Esophagus squamous epithelium (tissue), 5 donors: Measurements from ENCODE around the gene PRADC1. TPM values are rescaled to one million over a fixed set of nuclear protein-coding genes. Genes with fewer than 3 reads are reported as not detected.
"Not testable (repeated sequence)": the region's sequence is repeated elsewhere in the genome, so short reads cannot be mapped to it uniquely, and the experiment has no call there.

ENCODE experiments used
- DNase-seq: peaks from one replicate; lab custom pipeline; 2025; lab: John Stamatoyannopoulos, UW
- H3K27ac ChIP-seq, 4 donors: fragments of 200-600 bp; sonication (generic); one replicate each; pipeline ENCODE4 v1.5.1; 2016 to 2019; ENCODE audit warnings: mild to moderate bottlenecking in 1 of 4
- H3K27me3 ChIP-seq, 4 donors: fragments of 200-600 bp; sonication (generic); 1 replicate in 3 of 4; 2 replicates in 1 of 4; pipeline versions ENCODE4 v1.5.1 to v1.6.0; 2017 to 2021; ENCODE audit warnings: antibody characterized with exemption in 1 of 4
- H3K36me3 ChIP-seq, 3 donors: fragments of 200-600 bp; sonication (generic); one replicate each; pipeline ENCODE4 v1.5.1; 2016 to 2019
- H3K4me1 ChIP-seq, 3 donors: fragments of 200-600 bp; sonication (generic); one replicate each; pipeline ENCODE4 v1.5.1; 2017 to 2019
- H3K4me3 ChIP-seq, 4 donors: fragments of 200-600 bp; sonication (generic); 1 replicate in 3 of 4; 2 replicates in 1 of 4; pipeline ENCODE4 v1.5.1; 2016 to 2019; ENCODE audit warnings: mild to moderate bottlenecking in 2 of 4, moderate library complexity in 1 of 4
- H3K9me3 ChIP-seq, 3 donors: fragments of 200-600 bp; sonication (generic); one replicate each; pipeline ENCODE4 v1.5.1; 2016 to 2019
- CTCF ChIP-seq, 6 experiments: fragments of 450-650 bp in 4 of 6; fragments of 200-600 bp in 2 of 6; sonication (generic) in 2 of 6; IDR thresholded peaks; one replicate each; pipeline ENCODE4 v1.5.1; 2016 to 2019; ENCODE audit warnings: antibody characterized with exemption in 6 of 6, mild to moderate bottlenecking in 4 of 6, moderate library complexity in 4 of 6
- POLR2A ChIP-seq, 4 donors: fragments of 450-650 bp; IDR thresholded peaks; one replicate each; pipeline ENCODE4 v1.6.1; 2017; ENCODE audit warnings: antibody characterized with exemption in 4 of 4, mild to moderate bottlenecking in 4 of 4, moderate library complexity in 3 of 4
- WGBS, 2 donors: methylation state at CpG; one replicate each; pipeline ENCODE4 v1.1.5; 2018; 5-methylcytosine and 5-hydroxymethylcytosine counted together
- intact Hi-C: fragments of 100-400 bp; cut with DNase I; formaldehyde crosslinking; loops from one replicate; pipeline ENCODE4 v1.15.0; 2022
- total RNA-seq, 4 donors: library from RNA; depleted of rRNA; stranded (reverse); fragments of >200 nt; gene quantifications; one replicate each; pipeline ENCODE4 v1.1.0, GENCODE V29; 2016
- donor health status: DM: yes; HTN: yes; CAD: no.

The PRADC1 gene
- total RNA-seq, 4 donors from 2014 or later = 19.2 to 32.8 (median 29.3) TPM

- H3K27me3 ChIP-seq = peaks cover 7 to 99% (median 18%) of the 10 kb centered on the region in 4 donors
- peaks cover 10 to 18% (median 13%) of the 10 kb centered on the region in 3 donors for H3K4me1 ChIP-seq
- no peak for DNase-seq
- no peaks in the 10 kb centered on the region for H3K36me3 ChIP-seq
- H3K27ac ChIP-seq = no peak within 1 kb of the TSS
- no peak for TF ChIP-seq CTCF (IDR thresholded peaks at IDR 0.05)
- no peak for TF ChIP-seq POLR2A (IDR thresholded peaks at IDR 0.05)
- WGBS, 2 donors = 5% methylated on average over 25 to 30 of the region's 87 CpGs
- intact Hi-C loops = no loop called here
- no peaks in the 10 kb centered on the region for H3K9me3 ChIP-seq
- peak within 1 kb of the TSS; percentile 9 to 55 (median 30) for H3K4me3 ChIP-seq
These were observed 30.6 kb downstream of the PRADC1 start, which contains the start of gene NOTO for GRCh38 chr2:73202156-73203054. Gene NOTO (plus strand): TSS chr2:73202574. CDS start chr2:73202667, 93 bp downstream.

GRCh38 chr2:73200281-73200680 is 32.8 kb downstream of the PRADC1 start:
- H3K9me3 ChIP-seq, intact Hi-C loops, DNase-seq, H3K36me3 ChIP-seq, H3K4me3 ChIP-seq, H3K27ac ChIP-seq: not testable (repeated sequence)
- WGBS, 2 donors = 50 to 54% methylated on average over 10 of the region's 10 CpGs
- H3K27me3 ChIP-seq = peaks cover 7 to 97% (median 18%) of the 10 kb centered on the region in 4 donors
- peaks cover 10 to 18% (median 13%) of the 10 kb centered on the region in 3 donors for H3K4me1 ChIP-seq

- Histone ChIP-seq H3K27ac (no peak overlapping the region), H3K4me1 (peaks cover 2 to 9% (median 5%) of the 10 kb centered on the region in 3 donors), H3K9me3 (no peaks in the 10 kb centered on the region), H3K36me3 (no peaks in the 10 kb centered on the region), H3K27me3 (peaks cover under 1 to 70% (median 5%) of the 10 kb centered on the region in 4 donors), H3K4me3 (no peak overlapping the region)
- TF ChIP-seq CTCF (IDR thresholded peaks at IDR 0.05) (no peak), POLR2A (IDR thresholded peaks at IDR 0.05) (no peak)
- DNase-seq = no peak
- intact Hi-C loops = no loop called here
These were observed 35.5 kb downstream of the PRADC1 start for GRCh38 chr2:73197579-73197978.

GRCh38 chr2:73187549-73187948 is 45.5 kb downstream of the PRADC1 start:
- DNase-seq = no peak
- Histone ChIP-seq H3K27me3 (peaks cover 0 to 30% (median 0%) of the 10 kb centered on the region in 4 donors), H3K4me3 (no peak overlapping the region), H3K9me3 (peaks cover 0 to 4% (median 0%) of the 10 kb centered on the region in 3 donors), H3K27ac (no peak overlapping the region), H3K4me1 (no peaks in the 10 kb centered on the region), H3K36me3 (no peaks in the 10 kb centered on the region)
- intact Hi-C loops = no loop called here
- no peak for TF ChIP-seq CTCF (IDR thresholded peaks at IDR 0.05)
- no peak for TF ChIP-seq POLR2A (IDR thresholded peaks at IDR 0.05)
- 38% methylated on average over 2 of the region's 2 CpGs; no CpG with 5 or more reads in 1 of the 2 donors for WGBS, 2 donors

GRCh38 chr2:73185965-73186364 is 47.1 kb downstream of the PRADC1 start:
- H3K4me3 ChIP-seq = no peak overlapping the region
- H3K9me3 ChIP-seq = peaks cover 0 to 4% (median 0%) of the 10 kb centered on the region in 3 donors
- DNase-seq = no peak
- no peaks in the 10 kb centered on the region for H3K4me1 ChIP-seq
- 67 to 95% methylated on average over 2 of the region's 2 CpGs for WGBS, 2 donors
- no peak for TF ChIP-seq POLR2A (IDR thresholded peaks at IDR 0.05)
- no peak for TF ChIP-seq CTCF (IDR thresholded peaks at IDR 0.05)
- peaks cover 0 to 33% (median 0%) of the 10 kb centered on the region in 4 donors for H3K27me3 ChIP-seq
- intact Hi-C loops = no loop called here
- H3K27ac ChIP-seq = no peak overlapping the region
- H3K36me3 ChIP-seq = no peaks in the 10 kb centered on the region

Other genes starting within 250 kb of the PRADC1 start
- 10 to 100 TPM in 3 of 4 donors, 1 to 10 TPM in 1; 4.2 to 16.4 (median 12.7) TPM for gene SFXN5, start 161.5 kb downstream of the PRADC1 start, total RNA-seq
- gene RAB11FIP5, start 120.3 kb downstream of the PRADC1 start, total RNA-seq = 10 to 100 TPM; 12.2 to 19.6 (median 16.6) TPM
- not detected for gene NOTO, start 30.7 kb downstream of the PRADC1 start, total RNA-seq
- gene SMYD5, start 19.0 kb downstream of the PRADC1 start, total RNA-seq = 10 to 100 TPM in 3 of 4 donors, 1 to 10 TPM in 1; 5.6 to 22.1 (median 17.6) TPM
- 100 to 1,000 TPM; 149 to 246 (median 217) TPM for gene CCT7, start 1.1 kb upstream of the PRADC1 start, total RNA-seq
- 1 to 10 TPM; 1.1 to 2.3 (median 1.3) TPM for gene FBXO41, start 51.2 kb upstream of the PRADC1 start, total RNA-seq
- under 1 TPM in 1 of 4 donors, not detected in 3; 0.26 TPM for gene EGR4, start 60.3 kb upstream of the PRADC1 start, total RNA-seq
- gene ALMS1, start 152.6 kb upstream of the PRADC1 start, total RNA-seq = 10 to 100 TPM in 2 of 4 donors, 1 to 10 TPM in 2; 8.4 to 21.4 (median 9.5) TPM